CD8-positive, alpha-beta T cell (primary cell): ENCODE results near the gene CDC6. TPM values are rescaled to one million over a fixed set of nuclear protein-coding genes. Genes with fewer than 3 reads are reported as not detected.

ENCODE experiments used
- total RNA-seq, 46 experiments: library from RNA in 2 of 46; stranded (reverse) in 2 of 46; gene quantifications; one replicate each; pipeline ENCODE4 v1.2.3 and lab custom pipeline; 2021 to 2026

CDC6 gene
- total RNA-seq, 2 experiments from 2014 or later, result 2.0 to 2.9 TPM

Other genes starting within 250 kb of the CDC6 start
- 100 to 1,000 TPM; 103 to 104 TPM for gene MED24, start 233.5 kb upstream of the CDC6 start, total RNA-seq
- gene THRA, start 224.9 kb upstream of the CDC6 start, total RNA-seq, result 10 to 100 TPM; 34.6 to 35.7 TPM
- gene NR1D1, start 187.3 kb upstream of the CDC6 start, total RNA-seq, result 10 to 100 TPM; 24.1 to 25.6 TPM
- 10 to 100 TPM; 43.8 to 46.6 TPM for gene MSL1, start 165.9 kb upstream of the CDC6 start, total RNA-seq
- gene CASC3, start 147.3 kb upstream of the CDC6 start, total RNA-seq, result 100 to 1,000 TPM; 187 to 198 TPM
- gene RAPGEFL1, start 110.4 kb upstream of the CDC6 start, total RNA-seq, result 1 to 10 TPM; 8.8 to 9.2 TPM
- gene WIPF2, start 68.6 kb upstream of the CDC6 start, total RNA-seq, result 10 to 100 TPM; 26.8 to 30.8 TPM
- gene RARA, start 21.3 kb downstream of the CDC6 start, total RNA-seq, result 100 to 1,000 TPM; 133 TPM
- not detected for gene GJD3, start 76.9 kb downstream of the CDC6 start, total RNA-seq
- gene TOP2A, start 130.0 kb downstream of the CDC6 start, total RNA-seq, result 1 to 10 TPM; 2.9 TPM
- 1 to 10 TPM; 5.1 to 5.2 TPM for gene IGFBP4, start 155.6 kb downstream of the CDC6 start, total RNA-seq
- 1 to 10 TPM; 1.9 to 2.9 TPM for gene TNS4, start 213.7 kb downstream of the CDC6 start, total RNA-seq